GM23248 (cell line): Measurements from ENCODE around the gene MTHFD1L.

Source experiments
- EZH2 ChIP-seq: fragments of 200-600 bp; sonication (generic); IDR thresholded peaks from 2 replicates; pipeline ENCODE4 v1.6.1; 2018; ENCODE audit warnings: antibody characterized with exemption, mild to moderate bottlenecking; ENCODE audit not compliant: insufficient read depth, poor library complexity, severe bottlenecking
- EZH2phosphoT487 ChIP-seq: fragments of 200-600 bp; sonication (generic); IDR thresholded peaks from 2 replicates; pipeline ENCODE4 v1.6.1; 2018; ENCODE audit warnings: antibody characterized with exemption, moderate library complexity, mild to moderate bottlenecking, low read depth; ENCODE audit not compliant: insufficient read depth

DNA sequence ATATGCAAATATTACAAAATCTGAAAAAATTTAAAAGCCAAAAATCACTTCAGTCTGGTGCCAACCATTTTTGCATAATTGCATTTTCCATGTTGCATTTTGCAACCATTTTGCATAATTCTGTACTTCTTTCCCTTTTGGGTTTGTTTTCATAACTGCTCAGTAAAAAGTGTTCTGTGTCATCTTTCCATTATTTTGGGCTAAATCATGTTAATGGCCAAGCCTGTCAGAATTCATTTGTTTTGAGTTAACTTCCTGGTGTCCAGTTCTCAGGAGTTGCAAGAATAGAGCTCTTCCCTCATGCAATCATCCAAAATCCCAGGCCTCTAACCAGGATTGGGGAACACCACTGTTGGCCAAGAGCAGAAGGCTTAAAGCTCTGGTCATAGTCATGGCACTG is 133.6 kb downstream of the MTHFD1L start:
- TF ChIP-seq EZH2phosphoT487 (no peak), EZH2 (no peak)
